HG03139 (cell line): Measurements from ENCODE around the gene ME3.

ENCODE experiments used
- ATAC-seq: cut with Tn5 transposase; IDR thresholded peaks from one replicate; pipeline ENCODE4 v1.9.1; 2021; ENCODE audit not compliant: unreplicated experiment

ME3 gene

GRCh38 chr11:86693518-86693917 lies 21.1 kb upstream of the ME3 start:
- ATAC-seq = no peak

GRCh38 chr11:86692746-86693145 lies 20.3 kb upstream of the ME3 start:
- ATAC-seq = no peak

- ATAC-seq = no peak
These were observed 19.9 kb upstream of the ME3 start for GRCh38 chr11:86692317-86692716.

- no peak for ATAC-seq
These were observed 16.2 kb upstream of the ME3 start for GRCh38 chr11:86688398-86689179.

- ATAC-seq = no peak
These were observed 14.9 kb upstream of the ME3 start for GRCh38 chr11:86687185-86687778.

GRCh38 chr11:86686531-86686930 lies 14.1 kb upstream of the ME3 start:
- no peak for ATAC-seq

- ATAC-seq = no peak
These were observed 9.0 kb upstream of the ME3 start for GRCh38 chr11:86681483-86681756.

GRCh38 chr11:86680716-86681482 lies 8.5 kb upstream of the ME3 start:
- ATAC-seq = no peak

- no peak for ATAC-seq
These were observed 6.4 kb upstream of the ME3 start for GRCh38 chr11:86678823-86679222.

- ATAC-seq = no peak
These were observed 5.9 kb upstream of the ME3 start for GRCh38 chr11:86678296-86678695.

GRCh38 chr11:86676533-86677154 lies 4.2 kb upstream of the ME3 start:
- ATAC-seq = no peak

GRCh38 chr11:86676010-86676409 lies 3.6 kb upstream of the ME3 start:
- ATAC-seq = no peak

GRCh38 chr11:86675017-86675416 lies 2.6 kb upstream of the ME3 start:
- ATAC-seq = no peak

GRCh38 chr11:86673872-86674750 lies 1.7 kb upstream of the ME3 start:
- no peak for ATAC-seq

GRCh38 chr11:86673055-86673843 lies 833 bp upstream of the ME3 start:
- no peak for ATAC-seq

- ATAC-seq = no peak
These were observed 847 bp downstream of the ME3 start for GRCh38 chr11:86671531-86672006.

- ATAC-seq = no peak
These were observed 1.5 kb downstream of the ME3 start for GRCh38 chr11:86670911-86671310.

- ATAC-seq = no peak
These were observed 2.2 kb downstream of the ME3 start for GRCh38 chr11:86670181-86670580.

GRCh38 chr11:86669424-86669823 lies 3.0 kb downstream of the ME3 start:
- no peak for ATAC-seq

- ATAC-seq = no peak
These were observed 3.5 kb downstream of the ME3 start for GRCh38 chr11:86668929-86669328.
